CD4-positive, alpha-beta T cell treated with Interleukin-4 for 4 hours (primary cell): ENCODE data around the gene TTLL4.

Experiments used
- DNase-seq: peaks from one replicate; pipeline ENCODE4 v3.0.0-alpha.2; 2020

The TTLL4 gene

DNA sequence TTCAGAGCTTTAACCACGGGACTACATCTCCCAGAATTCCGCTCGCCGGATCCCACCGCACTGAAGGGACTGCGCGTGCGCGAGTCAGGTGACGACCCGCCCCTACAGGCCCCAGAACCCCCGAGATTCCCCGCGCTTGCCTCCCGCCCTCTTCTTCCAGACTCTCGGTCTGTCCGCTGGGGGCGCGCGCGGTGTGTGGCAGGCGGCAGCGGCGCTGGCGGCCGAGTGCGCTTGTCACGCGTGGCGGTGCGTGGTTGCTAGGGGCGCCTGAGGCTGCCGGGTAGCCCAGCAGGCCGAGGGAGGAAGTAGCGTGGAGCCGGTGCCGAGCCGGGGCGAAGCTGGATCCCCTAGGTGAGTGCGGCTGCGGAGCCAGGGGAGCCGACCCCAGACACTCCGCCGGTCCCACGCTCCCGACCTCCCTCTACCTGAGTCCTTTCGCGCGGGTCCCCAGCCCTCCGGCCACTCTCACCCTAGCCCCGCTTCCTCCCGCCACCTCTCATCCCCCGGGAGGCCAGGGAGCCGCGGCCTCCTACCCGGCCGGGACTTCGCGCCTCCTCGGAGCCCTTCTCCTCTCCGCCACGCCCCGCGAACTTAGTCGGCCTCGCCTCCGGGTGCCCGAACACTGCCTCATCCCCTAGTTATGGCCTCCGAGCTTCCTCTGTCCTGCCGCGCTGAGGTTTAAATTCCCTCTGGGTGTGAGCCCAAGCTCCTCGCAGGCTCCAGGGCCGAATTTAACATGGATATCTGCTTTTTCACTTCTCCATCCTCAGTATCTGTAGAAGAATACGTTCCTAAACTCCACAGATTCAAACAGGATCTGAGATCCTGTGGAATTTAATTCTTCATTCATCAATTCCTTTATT, at the start of gene TTLL4:
Gene TTLL4, plus strand, starts transcription at position 149 of the 863 bp plus-strand sequence. CDS start 26,842 bp downstream, outside the sequence.
- DNase-seq = peak; percentile 97

DNA sequence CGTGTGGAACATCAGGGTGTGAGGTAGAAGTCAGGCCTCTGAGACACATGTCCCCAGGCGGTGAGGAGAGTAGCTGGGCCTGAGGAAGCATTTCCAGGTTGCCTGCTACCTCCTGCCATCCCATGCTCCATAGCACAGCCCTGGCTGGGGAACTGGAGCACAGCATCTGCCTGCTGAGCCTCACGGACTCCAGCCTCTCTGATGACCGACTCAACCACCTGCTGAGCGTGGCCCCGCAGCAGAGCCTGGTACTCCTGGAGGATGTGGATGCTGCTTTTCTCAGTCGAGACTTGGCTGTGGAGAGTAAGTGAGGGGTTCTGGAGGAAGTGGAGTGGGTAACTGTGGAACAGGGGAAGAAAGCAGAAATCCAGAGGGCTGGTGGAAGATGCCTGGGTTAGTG, 48.3 kb upstream of the TTLL4 start:
- DNase-seq = no peak

GRCh38 chr2:218662827-218663226, 47.8 kb upstream of the TTLL4 start:
- DNase-seq = no peak

- DNase-seq = no peak
These were observed 46.7 kb upstream of the TTLL4 start for GRCh38 chr2:218663901-218664300.

- no peak for DNase-seq
These were observed 46.0 kb upstream of the TTLL4 start for GRCh38 chr2:218664653-218665052.

DNA sequence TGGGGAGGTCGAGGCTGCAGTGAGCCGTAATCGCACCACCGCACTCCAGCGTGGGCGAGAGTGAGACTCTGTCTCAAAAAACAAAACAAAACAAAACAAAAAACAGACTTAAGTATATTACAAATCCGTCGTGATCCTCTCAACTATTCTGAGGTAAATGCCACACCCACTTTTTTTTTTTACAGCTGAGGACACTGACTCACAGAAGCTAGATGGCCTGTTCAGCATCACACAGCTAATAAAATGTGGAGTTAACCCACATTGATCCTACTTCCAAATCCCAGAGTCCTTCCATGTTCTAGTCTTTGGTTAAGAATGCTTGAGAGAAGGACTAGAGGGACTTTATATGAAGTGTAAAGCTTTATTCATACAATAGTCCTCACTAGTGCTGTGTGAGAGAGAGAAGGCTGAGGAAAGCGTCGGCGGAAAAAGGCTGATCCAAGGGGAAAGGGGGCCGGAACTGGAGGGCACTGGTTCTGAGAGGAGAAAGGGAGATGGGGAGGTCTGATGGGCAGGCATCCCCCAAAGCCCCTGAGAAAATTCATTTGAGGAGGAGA, 39.5 kb upstream of the TTLL4 start:
- no peak for DNase-seq

- DNase-seq = peak; percentile 81
These were observed 38.7 kb upstream of the TTLL4 start, which contains the start of the genes RNF25 and STK36 for GRCh38 chr2:218671654-218672566. RNF25 (minus strand) TSS chr2:218672002; CDS start chr2:218671970, 32 bp downstream. STK36 (plus strand) TSS chr2:218672086; CDS start chr2:218672830, 744 bp downstream.

- DNase-seq = no peak
These were observed 31.5 kb upstream of the TTLL4 start for GRCh38 chr2:218679119-218679518.

DNA sequence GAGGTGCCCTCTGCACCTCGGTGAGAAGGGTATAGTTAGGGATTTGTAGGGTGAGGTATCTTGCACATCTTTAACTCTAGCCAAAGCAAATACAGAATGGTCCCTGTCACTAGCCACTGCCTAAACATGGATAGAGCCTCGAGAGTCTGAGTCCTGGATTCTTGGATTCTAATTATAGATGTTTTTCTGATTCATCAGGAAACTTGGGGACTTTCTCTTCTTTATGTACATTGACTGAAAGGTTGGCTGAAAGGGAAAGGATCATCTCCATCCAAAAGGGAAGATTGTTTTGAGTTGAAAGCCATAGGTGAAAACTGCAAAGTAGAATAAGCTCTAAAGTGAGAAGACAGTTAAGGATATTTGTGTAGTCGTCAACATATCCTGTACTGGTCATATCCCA, 30.6 kb upstream of the TTLL4 start:
- DNase-seq = no peak

DNA sequence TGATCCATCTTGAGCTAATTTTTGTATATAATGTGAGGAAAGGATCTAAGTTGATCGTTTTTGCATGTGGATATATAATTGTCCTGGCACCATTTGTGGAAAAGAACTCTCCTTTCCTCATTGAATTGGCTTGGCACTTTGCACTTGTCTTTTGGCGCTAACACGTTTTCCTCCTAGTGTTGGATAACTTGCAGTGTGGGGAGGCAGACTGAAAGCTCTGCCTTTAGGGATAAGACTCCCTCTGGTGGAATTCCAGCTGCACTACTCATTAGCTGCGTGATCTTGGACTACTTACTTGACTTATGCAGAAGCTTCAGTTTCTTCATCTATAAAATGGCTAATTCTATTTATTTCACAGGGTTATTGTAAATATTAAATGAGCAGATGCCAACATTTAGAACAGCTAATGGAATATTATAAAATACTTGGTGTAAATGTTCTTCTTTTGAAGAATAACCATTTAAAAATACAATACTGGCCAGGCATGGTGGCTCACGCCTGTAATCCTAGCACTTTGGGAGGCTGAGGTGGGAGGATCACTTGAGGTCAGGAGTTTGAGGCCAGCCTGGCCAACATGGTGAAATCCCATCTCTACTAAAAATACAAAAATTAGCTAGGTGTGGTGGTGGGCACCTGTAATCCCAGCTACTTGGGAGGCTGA, 23.1 kb upstream of the TTLL4 start:
- DNase-seq = peak; percentile 43

DNA sequence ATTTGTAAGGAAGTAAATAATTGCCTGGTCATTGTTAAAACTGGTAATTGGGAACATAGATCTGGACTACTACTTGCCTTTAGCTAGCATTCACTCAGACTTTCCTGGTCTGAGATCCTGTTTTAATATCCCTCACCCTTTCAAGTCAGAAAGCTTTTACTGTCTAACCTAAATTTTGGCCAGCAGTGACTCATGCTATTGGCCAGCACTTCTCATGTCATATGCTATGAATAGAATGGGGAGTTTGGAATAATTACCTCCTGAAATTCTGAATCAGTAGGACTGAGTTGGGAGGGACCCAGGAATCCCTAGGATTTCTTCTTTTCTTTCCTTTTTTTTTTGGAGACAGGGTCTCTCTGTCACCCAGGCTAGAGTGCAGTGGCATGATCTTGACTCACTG, 19.4 kb upstream of the TTLL4 start:
- no peak for DNase-seq

GRCh38 chr2:218694405-218695145, 16.1 kb upstream of the TTLL4 start:
- DNase-seq = no peak

DNA sequence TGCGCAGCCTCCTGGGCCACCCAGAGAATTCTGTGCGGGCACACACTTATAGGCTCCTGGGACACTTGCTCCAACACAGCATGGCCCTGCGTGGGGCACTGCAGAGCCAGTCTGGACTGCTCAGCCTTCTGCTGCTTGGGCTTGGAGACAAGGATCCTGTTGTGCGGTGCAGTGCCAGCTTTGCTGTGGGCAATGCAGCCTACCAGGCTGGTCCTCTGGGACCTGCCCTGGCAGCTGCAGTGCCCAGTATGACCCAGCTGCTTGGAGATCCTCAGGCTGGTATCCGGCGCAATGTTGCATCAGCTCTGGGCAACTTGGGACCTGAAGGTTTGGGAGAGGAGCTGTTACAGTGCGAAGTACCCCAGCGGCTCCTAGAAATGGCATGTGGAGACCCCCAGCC, 11.8 kb upstream of the TTLL4 start:
- DNase-seq = no peak

- DNase-seq = no peak
These were observed 8.8 kb upstream of the TTLL4 start for GRCh38 chr2:218701806-218702205.

DNA sequence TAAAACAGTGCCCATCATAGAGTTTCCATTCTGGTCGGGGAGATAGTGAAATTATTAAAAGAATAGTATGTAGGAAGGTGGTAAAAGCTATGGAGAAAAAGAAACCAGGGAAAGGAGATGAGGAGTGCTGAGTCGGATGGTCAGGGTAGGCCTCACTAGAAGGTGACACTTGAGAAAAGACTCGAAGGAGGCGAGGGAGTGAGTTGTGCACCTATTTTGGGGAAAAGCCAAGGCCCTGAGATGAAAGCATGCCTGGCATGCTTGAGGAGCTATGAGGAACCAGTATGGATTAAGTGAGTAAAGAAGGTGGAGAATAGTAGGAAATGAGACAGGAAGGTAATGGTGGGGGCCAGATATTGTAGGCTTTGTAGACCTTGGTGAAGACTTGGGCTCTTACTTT, 7.3 kb upstream of the TTLL4 start:
- no peak for DNase-seq

GRCh38 chr2:218708086-218708485, 2.5 kb upstream of the TTLL4 start:
- no peak for DNase-seq

DNA sequence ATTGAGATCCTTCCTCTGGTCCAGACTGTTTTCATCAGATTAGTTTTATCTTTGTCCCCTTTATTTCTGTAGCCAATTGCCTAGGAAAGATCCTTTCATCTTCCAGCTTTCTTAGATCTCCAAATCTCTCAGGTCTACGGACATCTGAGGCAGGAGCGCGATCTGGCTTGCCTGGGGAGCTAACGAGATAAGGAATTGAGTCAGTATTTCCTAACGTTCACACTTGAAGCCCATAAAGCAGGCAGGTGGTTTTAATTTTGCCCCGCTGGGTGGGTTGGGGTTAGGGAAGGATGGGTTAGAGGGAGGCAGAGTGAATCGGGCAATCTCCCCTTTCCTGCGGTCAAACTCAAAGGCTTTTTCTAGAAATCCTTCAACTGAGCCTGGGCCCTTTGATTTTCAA, 727 bp upstream of the TTLL4 start:
- DNase-seq = no peak

DNA sequence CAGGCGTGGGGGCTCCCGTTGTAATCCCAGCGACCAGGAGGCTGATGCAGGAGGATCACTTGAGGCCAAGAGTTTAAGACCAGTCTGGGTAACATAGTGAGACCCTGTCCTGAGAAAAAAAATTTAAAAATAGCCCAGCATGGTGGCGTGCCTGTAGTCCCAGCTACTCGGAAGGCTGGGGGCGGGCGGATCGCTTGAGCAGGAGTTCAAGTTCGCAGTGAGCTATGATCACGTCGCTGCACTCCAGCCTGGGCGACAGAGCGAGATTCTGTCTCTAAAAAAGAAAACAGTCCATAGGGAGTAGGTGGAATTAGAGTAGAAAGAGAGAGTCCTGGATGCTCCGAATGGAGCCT, 325 bp upstream of the TTLL4 start:
- DNase-seq = no peak

DNA sequence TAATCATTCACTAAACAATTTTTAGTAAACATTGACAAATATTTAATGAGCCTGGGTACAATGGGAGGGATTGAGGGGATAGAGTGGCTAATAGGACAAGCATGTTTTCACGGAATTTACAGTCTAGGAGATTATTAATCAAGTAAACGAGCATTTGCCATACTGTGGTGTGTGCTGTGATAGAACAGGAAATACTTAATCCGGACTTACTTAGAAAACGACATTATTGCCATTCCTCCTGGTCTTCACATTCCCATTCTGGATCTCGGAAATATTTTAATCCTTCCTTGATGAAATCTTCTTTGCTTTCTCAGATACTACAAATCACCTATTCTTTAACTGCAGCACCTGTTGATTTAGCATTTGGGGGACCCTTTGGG, 905 bp downstream of the TTLL4 start:
- no peak for DNase-seq

DNA sequence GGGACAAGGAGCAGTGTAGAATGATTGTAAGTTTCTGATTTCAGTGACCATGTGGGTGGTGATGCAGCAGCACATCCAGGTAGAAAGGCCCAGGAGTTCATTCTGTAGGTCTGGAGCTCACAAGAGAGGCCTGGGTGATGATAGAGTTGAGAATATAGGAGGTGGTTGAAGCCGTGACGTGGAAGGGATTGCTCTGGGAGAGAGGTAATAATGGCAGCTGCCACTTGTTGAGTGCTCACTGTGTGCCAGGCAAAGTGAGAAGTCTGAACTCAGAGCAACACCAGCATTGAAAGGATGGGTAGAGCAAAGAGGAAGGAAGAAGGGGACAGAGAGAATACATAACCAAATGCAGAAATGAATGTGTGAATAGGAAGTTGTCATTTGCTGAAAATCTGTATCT, 3.3 kb downstream of the TTLL4 start:
- no peak for DNase-seq

- DNase-seq = no peak
These were observed 5.4 kb downstream of the TTLL4 start for GRCh38 chr2:218716070-218716469.

- no peak for DNase-seq
These were observed 6.6 kb downstream of the TTLL4 start for GRCh38 chr2:218717262-218717661.
